Mesangial cell (primary cell): ENCODE data around the gene GAS6. TPM values are rescaled to one million over a fixed set of nuclear protein-coding genes. Genes with fewer than 3 reads are reported as not detected.

Source experiments
- total RNA-seq: library from RNA; depleted of rRNA; stranded (reverse); fragments of >200 nt; gene quantifications from 2 replicates; pipeline ENCODE4 v1.2.3, GENCODE V29; 2015

Gene GAS6
- 169 and 300 TPM in 2 replicates for total RNA-seq

DNA sequence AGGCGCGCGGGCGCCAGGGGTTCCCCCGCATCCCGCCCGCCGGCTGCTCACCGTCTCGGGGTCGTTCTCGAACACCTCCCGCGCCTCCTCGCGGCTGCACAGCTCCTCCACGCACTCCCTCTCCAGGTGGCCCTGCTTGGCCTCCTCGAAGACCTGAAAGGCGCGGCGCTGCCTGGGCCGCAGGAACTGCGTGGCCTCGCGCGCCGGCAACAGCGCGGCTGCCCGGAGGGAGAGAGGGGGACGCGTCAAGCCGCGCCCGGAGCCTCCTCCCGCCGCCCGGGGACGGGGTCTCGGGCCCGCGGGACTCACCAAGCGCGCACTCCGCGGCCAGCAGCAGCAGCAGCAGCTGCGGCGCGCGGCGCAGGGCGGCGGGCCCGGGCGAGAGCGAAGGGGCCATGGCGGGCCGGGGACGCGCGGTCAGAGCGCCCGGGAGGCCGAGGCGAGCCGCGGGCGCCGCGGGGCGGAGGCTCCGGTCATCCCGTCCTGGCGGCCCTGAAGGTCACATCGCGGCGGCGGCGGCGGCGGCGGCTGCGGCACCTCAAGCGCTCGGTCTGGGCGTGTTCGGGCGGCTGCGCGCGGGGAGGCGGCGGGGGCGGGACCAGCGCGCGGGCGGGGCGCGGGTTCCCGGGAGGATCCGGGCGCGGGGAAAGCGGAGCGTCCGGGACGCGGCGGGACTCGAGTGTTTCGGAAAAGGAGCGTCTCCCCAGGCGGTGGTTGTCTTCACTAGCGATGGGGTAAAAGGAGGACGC is at the start of gene GAS6:
TSS of gene GAS6 (minus strand) at position 553 of the 749 bp plus-strand sequence. CDS start at position 397, 156 bp downstream.

Other genes with a start within 250 kb of the GAS6 start
- gene ATP4B, start 205.9 kb downstream of the GAS6 start, total RNA-seq = not detected in 2 replicates
- gene GRK1, start 196.9 kb downstream of the GAS6 start, total RNA-seq = not detected in 2 replicates
- gene TMEM255B, start 104.8 kb downstream of the GAS6 start, total RNA-seq = 1.8 and 2.8 TPM in 2 replicates
- 0.13 and 0.16 TPM in 2 replicates for gene C13orf46, start 110.0 kb upstream of the GAS6 start, total RNA-seq